Endothelial cell of umbilical vein (primary cell): Measurements from ENCODE around the gene YTHDF1. TPM values are rescaled to one million over a fixed set of nuclear protein-coding genes. Genes with fewer than 3 reads are reported as not detected.

ENCODE experiments used
- BruUV-seq: library from RNA; stranded (reverse); fragments of 400-500 nt; replicated peaks from 2 replicates; lab custom pipeline; 2021; lab: Mats Ljungman, UMichigan
- CTCF ChIA-PET: fragments of 300-600, 350-600 bp; sonication (Branson Sonifier 250); formaldehyde crosslinking; loops from one replicate; lab custom pipeline; 2021; ENCODE audit warnings: antibody characterized with exemption, inconsistent platforms; lab: Charles Lee
- POLR2A ChIA-PET: fragments of 300-600, 350-600 bp; sonication (Branson Sonifier 250); formaldehyde crosslinking; loops from one replicate; lab custom pipeline; 2021; ENCODE audit warnings: antibody characterized with exemption, inconsistent platforms; lab: Charles Lee
- DNase-seq: peaks from one replicate; pipeline ENCODE4 v3.0.0-alpha.2; 2011; ENCODE audit warnings: low read depth, low spot score
- FAIRE-seq: peaks from 2 replicates; lab custom pipeline; 2011; peaks lifted over from hg19 to GRCh38; lab: Jason Lieb, UNC
- H2AFZ ChIP-seq: 2 replicates; pipeline ENCODE4 v1.6.0; 2012; ENCODE audit warnings: low read depth, low read length, control low read depth, inconsistent platforms
- H3K27ac ChIP-seq: 2 replicates; pipeline ENCODE4 v1.5.1; 2011; ENCODE audit warnings: low read depth, mild to moderate bottlenecking, control low read depth, low read length, moderate library complexity; ENCODE audit not compliant: insufficient read depth
- H3K27me3 ChIP-seq, 2 experiments: 2 replicates each; pipeline versions ENCODE4 v1.6.0 to v1.6.1; 2011; ENCODE audit warnings: low read length in 2 of 2, mixed read lengths in 1 of 2; ENCODE audit not compliant: control insufficient read depth in 2 of 2, insufficient read depth in 2 of 2
- H3K36me3 ChIP-seq, 2 experiments: 2 replicates in 1 of 2; 3 replicates in 1 of 2; pipeline ENCODE4 v1.5.1; 2011; ENCODE audit warnings: low read length in 2 of 2, mild to moderate bottlenecking in 1 of 2, moderate library complexity in 1 of 2; ENCODE audit not compliant: control insufficient read depth in 2 of 2, insufficient read depth in 2 of 2; ENCODE audit errors: extremely low read depth in 1 of 2
- H3K4me1 ChIP-seq: 3 replicates; pipeline ENCODE4 v1.5.1; 2011; ENCODE audit warnings: mild to moderate bottlenecking, low read length; ENCODE audit not compliant: control insufficient read depth, insufficient read depth; ENCODE audit errors: extremely low read depth
- H3K4me2 ChIP-seq: 2 replicates; pipeline ENCODE4 v1.6.1; 2011; ENCODE audit warnings: low read length, control low read depth, mixed read lengths; ENCODE audit not compliant: insufficient read depth
- H3K4me3 ChIP-seq, 3 experiments: fragments of 200-600 bp in 1 of 3; sonication (generic), shearing (Covaris generic) in 1 of 3; replicated peaks in 1 of 3; 2 replicates each; pipeline ENCODE4 v1.5.1; 2011 to 2016; ENCODE audit warnings: control low read depth in 3 of 3, low read length in 3 of 3, mild to moderate bottlenecking in 2 of 3, inconsistent platforms in 1 of 3, low read depth in 1 of 3, moderate library complexity in 1 of 3; ENCODE audit not compliant: insufficient read depth in 1 of 3
- H3K79me2 ChIP-seq: 2 replicates; pipeline ENCODE4 v1.6.0; 2012; ENCODE audit warnings: low read length, inconsistent platforms; ENCODE audit not compliant: control insufficient read depth, insufficient read depth
- H3K9ac ChIP-seq: replicated peaks from 2 replicates; pipeline ENCODE3; 2011; ENCODE audit warnings: low read length, control low read depth; ENCODE audit not compliant: insufficient read depth; ENCODE audit errors: extremely low read depth
- H3K9me1 ChIP-seq: replicated peaks from 3 replicates; pipeline ENCODE4 v1.6.0; 2011; ENCODE audit warnings: mild to moderate bottlenecking, low read length; ENCODE audit not compliant: control insufficient read depth, insufficient read depth; ENCODE audit errors: extremely low read depth
- H3K9me3 ChIP-seq: replicated peaks from 2 replicates; pipeline ENCODE4 v1.5.1; 2012; ENCODE audit warnings: low read length, inconsistent platforms; ENCODE audit not compliant: control insufficient read depth, insufficient read depth
- H4K20me1 ChIP-seq: replicated peaks from 2 replicates; pipeline ENCODE3; 2011; ENCODE audit warnings: mild to moderate bottlenecking, low read length; ENCODE audit not compliant: control insufficient read depth, insufficient read depth; ENCODE audit errors: extremely low read depth
- CTCF ChIP-seq, 2 donors: IDR thresholded peaks; 1 replicate in 1 of 2; 2 replicates in 1 of 2; pipeline ENCODE4 v1.5.1; 2011; ENCODE audit warnings: low read length in 2 of 2, mild to moderate bottlenecking in 2 of 2, moderate library complexity in 2 of 2, control low read depth in 1 of 2, inconsistent platforms in 1 of 2, low read depth in 1 of 2; ENCODE audit not compliant: insufficient read depth in 1 of 2; ENCODE audit errors: extremely low read depth in 1 of 2
- EZH2 ChIP-seq: IDR thresholded peaks from 2 replicates; pipeline ENCODE4 v1.6.1; 2012; ENCODE audit warnings: borderline replicate concordance, low read depth, mild to moderate bottlenecking, moderate library complexity, low read length, inconsistent platforms; ENCODE audit not compliant: severe bottlenecking
- FOS ChIP-seq: IDR thresholded peaks from 2 replicates; pipeline ENCODE4 v1.6.1; 2011; ENCODE audit warnings: mild to moderate bottlenecking, low read length, moderate library complexity, borderline replicate concordance; ENCODE audit not compliant: insufficient read depth
- GATA2 ChIP-seq: IDR thresholded peaks from 2 replicates; pipeline ENCODE4 v1.7.0; 2011; ENCODE audit warnings: low read depth, mild to moderate bottlenecking, moderate library complexity, mixed read lengths, low read length; ENCODE audit not compliant: insufficient read length, insufficient read depth
- JUN ChIP-seq: IDR thresholded peaks from 2 replicates; pipeline ENCODE4 v1.6.1; 2011; ENCODE audit warnings: borderline replicate concordance, low read depth; ENCODE audit not compliant: insufficient read length, insufficient read depth
- MAX ChIP-seq: IDR thresholded peaks from 2 replicates; pipeline ENCODE4 v1.6.1; 2011; ENCODE audit not compliant: insufficient read depth, insufficient read length
- MYC ChIP-seq: IDR thresholded peaks from one replicate; pipeline ENCODE4 v1.6.1; 2011; ENCODE audit warnings: mild to moderate bottlenecking, low read depth, low read length
- POLR2A ChIP-seq: IDR thresholded peaks from 2 replicates; pipeline ENCODE4 v1.6.1; 2012; ENCODE audit warnings: low read depth, mild to moderate bottlenecking, control low read depth, low read length
- POLR2AphosphoS5 ChIP-seq: IDR thresholded peaks from 2 replicates; pipeline ENCODE4 v1.6.1; 2012; ENCODE audit warnings: low read depth, mild to moderate bottlenecking, control low read depth, low read length, moderate library complexity; ENCODE audit not compliant: insufficient read depth
- dilution Hi-C: fragments of 300-500 bp; cut with MboI; formaldehyde crosslinking; loops from one replicate; pipeline ENCODE4 v1.15.0; 2019; ENCODE audit warnings: low sequenced_read_pairs; ENCODE audit not compliant: extremely low pct_ligation_motif_present
- intact Hi-C: fragments of 100-400 bp; cut with micrococcal nuclease; formaldehyde crosslinking; loops from one replicate; pipeline ENCODE4 v1.10.0; 2022
- polyA plus RNA-seq, 4 experiments: library from polyadenylated mRNA; depleted of rRNA in 3 of 4; stranded (reverse) in 3 of 4; unstranded in 1 of 4; fragments of >200 nt; gene quantifications; 2 replicates each; pipeline versions ENCODE4 v1.2.1 to v1.2.3, GENCODE V29; 2011 to 2012; ENCODE audit warnings: missing spikeins in 1 of 4
- total RNA-seq: library from RNA; stranded (reverse); gene quantifications from 2 replicates; pipeline ENCODE4 v1.2.3, GENCODE V29; 2021

The YTHDF1 gene
- total and polyA plus RNA-seq, 2 donors (not counting 3 experiments of a cell fraction or from before 2014, with no cell fraction given): 25.2 to 44.4 TPM

GRCh38 chr20:63244468-63244867 lies 28.5 kb upstream of the YTHDF1 start:
- FAIRE-seq (no peak), DNase-seq (no peak)
- H4K20me1 ChIP-seq: no peaks in the 10 kb centered on the region
- H3K4me1 ChIP-seq: no peaks in the 10 kb centered on the region
- H3K79me2 ChIP-seq: no peaks in the 10 kb centered on the region
- H3K4me3 ChIP-seq: no peak overlapping the region
- no TSS peak for BruUV-seq
- no peaks in the 10 kb centered on the region for H3K9me3 ChIP-seq
- H3K9me1 ChIP-seq: no peaks in the 10 kb centered on the region
- no peak overlapping the region for H3K27ac ChIP-seq
- H2AFZ ChIP-seq: no peak overlapping the region
- intact Hi-C loops (no loop called here), dilution Hi-C loops (no loop called here)
- H3K9ac ChIP-seq: no peak overlapping the region
- H3K27me3 ChIP-seq: no peaks in the 10 kb centered on the region
- ChIA-PET CTCF (interaction anchor here (1.2 kb wide), 1 partner anchor 20 kb away, joined by 5 read pairs; no protein-coding TSS in a partner anchor), POLR2A (no interaction called here)
- no peak overlapping the region for H3K4me2 ChIP-seq
- TF ChIP-seq MYC (no peak), MAX (no peak), GATA2 (no peak), CTCF (IDR thresholded peaks at IDR 0.05; ENCODE audit: extremely low read depth in 1 of 2, insufficient read depth in 1 of 2, low read depth in 1 of 2, low read length in 2 of 2) (no peak), FOS (no peak), POLR2AphosphoS5 (no peak), POLR2A (no peak), EZH2 (no peak), JUN (no peak)
- H3K36me3 ChIP-seq: no peaks in the 10 kb centered on the region
